ENCODE measurements around the gene CDKN2B. TPM values are rescaled to one million over a fixed set of nuclear protein-coding genes. Genes with fewer than 3 reads are reported as not detected.

Gene CDKN2B
- total and polyA plus RNA-seq, 2 of the 4 experiments (the other 2 are of a cell fraction) = 3.6 to 8.2 TPM

GRCh38 chr9:22040760-22041159, 31.7 kb upstream of the CDKN2B start:
- in situ Hi-C loops (cut with MboI; ENCODE audit: low sequenced_read_pairs) (no loop called here), dilution Hi-C loops (cut with HindIII; ENCODE audit: low sequenced_read_pairs, unreplicated experiment) (no loop called here), intact Hi-C loops (cut with micrococcal nuclease) (no loop called here)
- H2AFZ ChIP-seq (replicated peaks; ENCODE audit: low read length, poor library complexity) = no peak overlapping the region
- peaks cover 3% of the 10 kb centered on the region for H3K9me1 ChIP-seq (ENCODE audit: insufficient read depth, low read length)
- H3K14ac ChIP-seq (replicated peaks; ENCODE audit: low read depth, low read length) = no peak overlapping the region
- no peak overlapping the region for H3K27ac ChIP-seq (ENCODE audit: insufficient read depth, low read length)
- CTCF ChIA-PET = interaction anchor here (1.2 to 6.4 kb wide), 2 partner anchors 11 to 31 kb away, joined by 3 to 34 read pairs; partner anchors contain the start of gene CDKN2B
- ATAC-seq (ENCODE audit: low read depth) = peak; percentile 76
- no peak overlapping the region for H3K4me2 ChIP-seq (ENCODE audit: low read depth, low read length)
- WGBS, 2 experiments (ENCODE audit: extremely low coverage in 2 of 2, insufficient read length in 1 of 2) = no CpG with 5 or more reads among the region's 1 CpG
- H3K56ac ChIP-seq (ENCODE audit: extremely low read depth, insufficient read depth, low read length) = no peak overlapping the region
- H2BK15ac ChIP-seq (ENCODE audit: low read depth, low read length) = 0 out of 3 replicates have a peak overlapping the region, but pooled peaks have one; percentile 79
- POLR2A ChIA-PET (ENCODE audit: unreplicated experiment) = no interaction called here
- H3K4me1 ChIP-seq (ENCODE audit: control insufficient read depth, insufficient read depth, low read length) = peaks cover 4% of the 10 kb centered on the region
- H3K4ac ChIP-seq (ENCODE audit: low read depth, low read length) = no peak overlapping the region
- H4K20me1 ChIP-seq (ENCODE audit: insufficient read depth, low read length) = no peaks in the 10 kb centered on the region
- H4K91ac ChIP-seq (ENCODE audit: insufficient read depth, low read depth, low read length) = no peak overlapping the region
- H3K4me3 ChIP-seq (ENCODE audit: insufficient read depth, low read depth, low read length) = no peak overlapping the region
- no TSS peak for BruUV-seq (replicated peaks)
- H3K36me3 ChIP-seq (ENCODE audit: control insufficient read depth, insufficient read depth, low read length) = peaks cover 1% of the 10 kb centered on the region; the same call in 1 of the 2 replicates
- H4K8ac ChIP-seq (ENCODE audit: low read depth in 2 of 2, low read length in 2 of 2) = no peak overlapping the region
- H4K5ac ChIP-seq (ENCODE audit: low read depth, low read length) = no peak overlapping the region
- H3K79me1 ChIP-seq (ENCODE audit: low read depth in 1 of 2, low read length in 2 of 2) = no peaks in the 10 kb centered on the region
- no peak overlapping the region for H3K23ac ChIP-seq (ENCODE audit: low read depth, low read length)
- no peak overlapping the region for H2AK5ac ChIP-seq (ENCODE audit: low read depth, low read length)
- TF ChIP-seq POLR2A (IDR thresholded peaks at IDR 0.05; ENCODE audit: low read depth, low read length) = no peak
- no peak for TF ChIP-seq MXI1 (IDR thresholded peaks at IDR 0.05; ENCODE audit: borderline replicate concordance, low read depth, low read length)
- no peak for TF ChIP-seq SMC3 (IDR thresholded peaks at IDR 0.05; ENCODE audit: low read depth, low read length)
- no peak for TF ChIP-seq CHD1 (IDR thresholded peaks at IDR 0.05; ENCODE audit: low read depth, low read length)
- no peak for TF ChIP-seq MAZ (IDR thresholded peaks at IDR 0.05; ENCODE audit: borderline replicate concordance, low read depth, low read length)
- TF ChIP-seq RCOR1 (IDR thresholded peaks at IDR 0.05; ENCODE audit: insufficient replicate concordance, low read length) = no peak
- TF ChIP-seq CTCF (conservative IDR thresholded peaks at IDR 0.05; ENCODE audit: low read depth, low read length) = no peak
- no peak for TF ChIP-seq NFE2L2 (IDR thresholded peaks at IDR 0.05; ENCODE audit: low read depth, low read length)
- no peak for TF ChIP-seq ELK1 (IDR thresholded peaks at IDR 0.05; ENCODE audit: borderline replicate concordance, low read depth, low read length)
- no peak for TF ChIP-seq RAD21 (IDR thresholded peaks at IDR 0.05; ENCODE audit: low read length)
- no peak for TF ChIP-seq MAFK (IDR thresholded peaks at IDR 0.05; ENCODE audit: low read depth, low read length)
- no peak for TF ChIP-seq USF2 (IDR thresholded peaks at IDR 0.05; ENCODE audit: low read depth, low read length)
- no peak for TF ChIP-seq BHLHE40 (IDR thresholded peaks at IDR 0.05; ENCODE audit: low read depth, low read length)
- TF ChIP-seq CEBPB (IDR thresholded peaks at IDR 0.05; ENCODE audit: low read depth, low read length) = no peak
- TF ChIP-seq FOS (IDR thresholded peaks at IDR 0.05; ENCODE audit: low read depth, low read length) = no peak
- TF ChIP-seq RFX5 (IDR thresholded peaks at IDR 0.05; ENCODE audit: low read depth, low read length) = no peak
- peak overlapping the region; percentile 37; the same call in 1 of the 2 replicates for H2BK20ac ChIP-seq (ENCODE audit: low read depth, low read length)
- H2AK9ac ChIP-seq (replicated peaks; ENCODE audit: low read depth, low read length, poor library complexity) = no peak overlapping the region
- H3K9me3 ChIP-seq (ENCODE audit: control insufficient read depth, insufficient read depth, low read length) = no peaks in the 10 kb centered on the region
- H3K9ac ChIP-seq (ENCODE audit: low read depth, low read length) = no peak overlapping the region
- H2BK120ac ChIP-seq (ENCODE audit: low read depth, low read length) = peak overlapping the region; percentile 28; the same call in 1 of the 2 replicates
- H3K27me3 ChIP-seq (ENCODE audit: control insufficient read depth, insufficient read depth, low read length) = no peaks in the 10 kb centered on the region
- no peak overlapping the region for H3K18ac ChIP-seq (ENCODE audit: low read depth, low read length)
- no peak overlapping the region for H2BK5ac ChIP-seq (ENCODE audit: low read depth, low read length, poor library complexity, severe bottlenecking)
- DNase-seq = peak; percentile 69

Measured in IMR-90 (cell line).